ENCODE results near the gene TOP3B.

DNA sequence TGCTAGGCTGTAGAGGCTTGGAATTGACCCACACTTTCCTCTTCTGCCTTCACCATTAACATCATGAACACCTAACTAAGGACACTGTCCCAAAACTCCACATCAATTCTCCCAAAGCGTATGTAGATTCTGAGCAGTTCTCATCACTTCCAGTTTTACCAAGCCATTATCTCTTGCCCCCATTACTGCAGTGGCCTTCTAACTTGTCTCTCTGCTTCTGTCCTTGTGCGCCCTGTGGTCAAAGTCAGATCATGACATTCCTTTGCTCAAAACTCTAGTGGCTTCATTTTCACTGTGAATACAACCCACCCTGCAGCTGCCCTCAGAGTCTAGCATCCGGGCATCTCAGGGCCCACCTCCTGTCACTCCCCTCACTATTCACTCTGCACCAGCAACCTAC lies 13.1 kb upstream of the TOP3B start:
- TF ChIP-seq CTCF (IDR thresholded peaks at IDR 0.05; ENCODE audit: low read length): no peak
- TF ChIP-seq EZH2phosphoT487 (IDR thresholded peaks at IDR 0.05; ENCODE audit: low read length): no peak
